ENCODE results near the gene LAMP2. TPM values are rescaled to one million over a fixed set of nuclear protein-coding genes. Genes with fewer than 3 reads are reported as not detected.

LAMP2 gene
- total RNA-seq, 1 donor from 2014 or later, result 29.6 TPM

GRCh38 chrX:120468479-120468824 is 644 bp downstream of the LAMP2 start:
- Mint-ChIP-seq H3K4me1 (peaks cover 6% of the 10 kb centered on the region), H3K9me3 (peaks cover 8% of the 10 kb centered on the region), H3K4me3 (peak overlapping the region; percentile 89), H3K27me3 (ENCODE audit: insufficient read depth, low read depth) (no peaks in the 10 kb centered on the region), H3K27ac (peak overlapping the region; percentile 26), H3K36me3 (no peaks in the 10 kb centered on the region)
- Histone ChIP-seq H4K20me1 (ENCODE audit: low read depth) (no peaks in the 10 kb centered on the region), H3K9ac (peak overlapping the region; percentile 56), H2AFZ (replicated peaks) (peak overlapping the region; percentile 40), H3K27ac (no peak overlapping the region), H3K9me3 (ENCODE audit: low read depth) (no peaks in the 10 kb centered on the region), H3K36me3 (no peaks in the 10 kb centered on the region), H3F3A (ENCODE audit: low read depth) (no peaks in the 10 kb centered on the region), H3K79me2 (ENCODE audit: low read depth) (peaks cover 2% of the 10 kb centered on the region), H3K27me3 (no peaks in the 10 kb centered on the region), H3K4me3 (peak overlapping the region; percentile 82), H3K4me2 (peak overlapping the region; percentile 70), H3K4me1 (no peaks in the 10 kb centered on the region)
- no peak for DNase-seq (ENCODE audit: low spot score)
- TF ChIP-seq EZH2phosphoT487 (IDR thresholded peaks at IDR 0.05), result no peak
- TF ChIP-seq, protein P1, sequence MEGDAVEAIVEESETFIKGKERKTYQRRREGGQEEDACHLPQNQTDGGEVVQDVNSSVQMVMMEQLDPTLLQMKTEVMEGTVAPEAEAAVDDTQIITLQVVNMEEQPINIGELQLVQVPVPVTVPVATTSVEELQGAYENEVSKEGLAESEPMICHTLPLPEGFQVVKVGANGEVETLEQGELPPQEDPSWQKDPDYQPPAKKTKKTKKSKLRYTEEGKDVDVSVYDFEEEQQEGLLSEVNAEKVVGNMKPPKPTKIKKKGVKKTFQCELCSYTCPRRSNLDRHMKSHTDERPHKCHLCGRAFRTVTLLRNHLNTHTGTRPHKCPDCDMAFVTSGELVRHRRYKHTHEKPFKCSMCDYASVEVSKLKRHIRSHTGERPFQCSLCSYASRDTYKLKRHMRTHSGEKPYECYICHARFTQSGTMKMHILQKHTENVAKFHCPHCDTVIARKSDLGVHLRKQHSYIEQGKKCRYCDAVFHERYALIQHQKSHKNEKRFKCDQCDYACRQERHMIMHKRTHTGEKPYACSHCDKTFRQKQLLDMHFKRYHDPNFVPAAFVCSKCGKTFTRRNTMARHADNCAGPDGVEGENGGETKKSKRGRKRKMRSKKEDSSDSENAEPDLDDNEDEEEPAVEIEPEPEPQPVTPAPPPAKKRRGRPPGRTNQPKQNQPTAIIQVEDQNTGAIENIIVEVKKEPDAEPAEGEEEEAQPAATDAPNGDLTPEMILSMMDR (IDR thresholded peaks at IDR 0.05), result no peak
- TF ChIP-seq EZH2 (IDR thresholded peaks at IDR 0.05), result no peak

DNA sequence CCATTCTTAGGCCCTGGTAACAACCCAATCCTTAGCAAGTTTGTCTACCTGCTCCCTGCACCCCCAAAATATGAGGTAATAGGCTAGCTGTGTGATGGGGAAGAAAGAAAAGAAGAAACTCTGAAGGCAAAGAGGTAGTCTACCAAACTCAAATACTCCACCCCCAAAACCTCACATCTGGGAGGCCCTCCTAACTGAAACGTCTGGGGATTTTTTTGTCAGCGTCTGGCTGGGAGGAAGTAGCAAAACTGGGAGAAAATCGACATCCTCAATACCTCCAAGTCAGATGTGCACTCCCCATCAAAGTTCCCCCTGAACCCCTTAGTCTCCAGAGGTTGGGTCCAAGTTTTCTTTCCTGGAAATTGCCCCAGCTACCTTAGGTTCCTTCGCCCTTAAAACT is 1.0 kb downstream of the LAMP2 start:
- Histone ChIP-seq H3K27ac (no peak overlapping the region), H3K27me3 (no peaks in the 10 kb centered on the region)

DNA sequence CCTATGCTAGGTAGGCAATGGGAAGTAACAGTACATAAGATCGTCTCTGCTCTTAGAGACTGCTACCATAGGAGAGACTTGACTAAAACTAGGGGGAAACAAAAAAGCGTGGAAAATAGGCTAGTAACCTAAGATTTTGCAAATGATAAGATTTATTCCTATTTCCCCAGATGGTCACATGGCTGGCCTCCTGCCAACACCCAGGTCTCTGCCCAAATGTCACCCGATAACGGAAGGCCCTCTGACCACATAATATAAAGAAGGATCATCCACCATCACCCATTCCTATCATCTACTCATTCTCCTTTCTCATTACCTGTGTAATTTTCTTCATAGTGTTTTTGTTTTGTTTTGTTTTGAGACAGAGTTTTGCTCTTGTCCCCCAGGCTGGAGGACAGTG is 4.7 kb downstream of the LAMP2 start:
- no peaks in the 10 kb centered on the region for H3F3A ChIP-seq (ENCODE audit: low read depth)
- H3K9me3 ChIP-seq (ENCODE audit: low read depth), result no peaks in the 10 kb centered on the region
- H3K4me1 Mint-ChIP-seq, result peaks cover 4% of the 10 kb centered on the region
- no peaks in the 10 kb centered on the region for H3K36me3 Mint-ChIP-seq
- H3K27ac ChIP-seq, result no peak overlapping the region
- H3K27ac Mint-ChIP-seq, result no peak overlapping the region
- no peaks in the 10 kb centered on the region for H3K4me1 ChIP-seq
- H3K27me3 Mint-ChIP-seq (ENCODE audit: insufficient read depth, low read depth), result no peaks in the 10 kb centered on the region
- DNase-seq (ENCODE audit: low spot score), result no peak
- no peaks in the 10 kb centered on the region for H3K36me3 ChIP-seq
- H3K4me3 ChIP-seq, result no peak overlapping the region
- H4K20me1 ChIP-seq (ENCODE audit: low read depth), result no peaks in the 10 kb centered on the region
- no peaks in the 10 kb centered on the region for H3K27me3 ChIP-seq
- peaks cover 4% of the 10 kb centered on the region for H3K9me3 Mint-ChIP-seq
- no peak overlapping the region for H3K4me3 Mint-ChIP-seq
- TF ChIP-seq EZH2 (IDR thresholded peaks at IDR 0.05) (no peak), EZH2phosphoT487 (IDR thresholded peaks at IDR 0.05) (no peak)
- TF ChIP-seq, protein P1 (IDR thresholded peaks at IDR 0.05), result no peak
- H2AFZ ChIP-seq (replicated peaks), result no peak overlapping the region
- no peak overlapping the region for H3K4me2 ChIP-seq
- peaks cover 3% of the 10 kb centered on the region for H3K79me2 ChIP-seq (ENCODE audit: low read depth)
- no peak overlapping the region for H3K9ac ChIP-seq

More for the DNA sequence above, 1.0 kb downstream of the LAMP2 start:
- no peak for DNase-seq (ENCODE audit: low spot score)
- H3K27ac Mint-ChIP-seq, result peak overlapping the region; percentile 26
- Histone ChIP-seq H3K4me3 (peak overlapping the region; percentile 82), H3F3A (ENCODE audit: low read depth) (no peaks in the 10 kb centered on the region), H3K9me3 (ENCODE audit: low read depth) (no peaks in the 10 kb centered on the region), H3K36me3 (no peaks in the 10 kb centered on the region), H3K9ac (no peak overlapping the region), H4K20me1 (ENCODE audit: low read depth) (no peaks in the 10 kb centered on the region), H2AFZ (replicated peaks) (no peak overlapping the region), H3K79me2 (ENCODE audit: low read depth) (peaks cover 3% of the 10 kb centered on the region), H3K4me1 (no peaks in the 10 kb centered on the region), H3K4me2 (peak overlapping the region; percentile 70)
- H3K4me3 Mint-ChIP-seq, result peak overlapping the region; percentile 89
- no peaks in the 10 kb centered on the region for H3K27me3 Mint-ChIP-seq (ENCODE audit: insufficient read depth, low read depth)
- TF ChIP-seq EZH2phosphoT487 (IDR thresholded peaks at IDR 0.05) (no peak), EZH2 (IDR thresholded peaks at IDR 0.05) (no peak)
- TF ChIP-seq, protein P1 (IDR thresholded peaks at IDR 0.05), result no peak
- no peaks in the 10 kb centered on the region for H3K36me3 Mint-ChIP-seq
- peaks cover 8% of the 10 kb centered on the region for H3K9me3 Mint-ChIP-seq
- peaks cover 6% of the 10 kb centered on the region for H3K4me1 Mint-ChIP-seq
